Panc1 (cell line): ENCODE results near the gene USP11. TPM values are rescaled to one million over a fixed set of nuclear protein-coding genes. Genes with fewer than 3 reads are reported as not detected.
A peak's percentile ranks its signal among the peaks of the same experiment; 100 is the strongest.

Experiments
- ATAC-seq: fragments of 200-7000 bp; cut with Tn5 transposase; 2 replicates; pipeline ENCODE4 v1.9.1; 2020; ENCODE audit warnings: mild to moderate bottlenecking, moderate library complexity
- BruUV-seq: library from RNA; stranded (reverse); fragments of 400-500 nt; replicated peaks from 2 replicates; lab custom pipeline; 2021; lab: Mats Ljungman, UMichigan
- CTCF ChIA-PET: fragments of 300-600 bp; sonication (Branson Sonifier 250); formaldehyde crosslinking; loops from one replicate; lab custom pipeline; 2022; ENCODE audit warnings: antibody characterized with exemption; lab: Charles Lee
- POLR2A ChIA-PET: fragments of 300-600 bp; sonication (Branson Sonifier 250); formaldehyde crosslinking; loops from one replicate; lab custom pipeline; 2022; ENCODE audit warnings: antibody characterized with exemption; lab: Charles Lee
- DNase-seq: peaks from one replicate; pipeline ENCODE4 v3.0.0-alpha.2; 2010; ENCODE audit warnings: low read depth, low spot score
- H3K27ac ChIP-seq: 2 replicates; pipeline ENCODE4 v1.5.1; 2011; ENCODE audit warnings: mild to moderate bottlenecking, low read length, inconsistent platforms
- H3K27me3 ChIP-seq: fragments of 200-500 bp; sonication (Bioruptor generic); 2 replicates; pipeline ENCODE4 v1.6.0; 2014; ENCODE audit warnings: low read length, inconsistent platforms; ENCODE audit not compliant: control insufficient read depth, insufficient read depth
- H3K36me3 ChIP-seq: fragments of 200-500 bp; sonication (Bioruptor generic); 2 replicates; pipeline ENCODE4 v1.5.1; 2014; ENCODE audit warnings: inconsistent platforms, mild to moderate bottlenecking, low read length, moderate library complexity; ENCODE audit not compliant: control insufficient read depth, insufficient read depth
- H3K4me1 ChIP-seq: 2 replicates; pipeline ENCODE4 v1.5.1; 2011; ENCODE audit warnings: inconsistent platforms, mild to moderate bottlenecking, low read length, moderate library complexity; ENCODE audit not compliant: control insufficient read depth, insufficient read depth
- H3K4me3 ChIP-seq, 2 experiments: 2 replicates each; pipeline ENCODE4 v1.5.1; 2011 to 2012; ENCODE audit warnings: low read depth in 2 of 2, low read length in 2 of 2, mild to moderate bottlenecking in 2 of 2, inconsistent platforms in 1 of 2, moderate library complexity in 1 of 2
- H3K9me3 ChIP-seq: fragments of 200-500 bp; sonication (Bioruptor generic); 2 replicates; pipeline ENCODE4 v1.5.1; 2014; ENCODE audit warnings: low read depth, mild to moderate bottlenecking, inconsistent platforms, low read length, moderate library complexity; ENCODE audit not compliant: control insufficient read depth, insufficient read depth
- POLR2AphosphoS5 ChIP-seq: IDR thresholded peaks from 2 replicates; pipeline ENCODE4 v1.6.1; 2012; ENCODE audit warnings: mild to moderate bottlenecking, low read depth, low read length, moderate library complexity
- SIN3A ChIP-seq: IDR thresholded peaks from 2 replicates; pipeline ENCODE4 v1.6.1; 2012; ENCODE audit warnings: low read depth, mild to moderate bottlenecking, low read length, moderate library complexity, borderline replicate concordance; ENCODE audit not compliant: insufficient read depth
- TCF7L2 ChIP-seq: IDR thresholded peaks from 2 replicates; pipeline ENCODE4 v1.6.1; 2011; ENCODE audit warnings: mild to moderate bottlenecking, low read depth, low read length, inconsistent platforms
- in situ Hi-C: cut with HindIII; loops from 2 replicates; pipeline ENCODE4 v1.10.0; 2016; ENCODE audit warnings: low sequenced_read_pairs, low pct_unique_long_range_greater_than_20kb
- intact Hi-C: fragments of 100-400 bp; cut with micrococcal nuclease; formaldehyde crosslinking; loops from one replicate; pipeline ENCODE4 v1.10.0; 2022; ENCODE audit not compliant: unreplicated experiment
- total RNA-seq: library from RNA; stranded (reverse); gene quantifications from one replicate; pipeline ENCODE4 v1.2.1, GENCODE V29; 2021; ENCODE audit not compliant: unreplicated experiment
- TF ChIP-seq, protein P1 (sequence below), 2 experiments: IDR thresholded peaks; 2 replicates each; pipeline ENCODE4 v1.6.1; 2011 to 2012; ENCODE audit warnings: low read depth in 2 of 2, control low read depth in 1 of 2, low read length in 1 of 2, mild to moderate bottlenecking in 1 of 2, moderate library complexity in 1 of 2; ENCODE audit not compliant: insufficient read depth in 1 of 2
- TF ChIP-seq, protein P2 (sequence below): fragments of 450-650 bp; IDR thresholded peaks from 2 replicates; pipeline ENCODE4 v1.5.1; 2017; ENCODE audit warnings: mild to moderate bottlenecking

Gene USP11
- total RNA-seq, 1 experiment from 2014 or later, result 82.4 TPM

DNA sequence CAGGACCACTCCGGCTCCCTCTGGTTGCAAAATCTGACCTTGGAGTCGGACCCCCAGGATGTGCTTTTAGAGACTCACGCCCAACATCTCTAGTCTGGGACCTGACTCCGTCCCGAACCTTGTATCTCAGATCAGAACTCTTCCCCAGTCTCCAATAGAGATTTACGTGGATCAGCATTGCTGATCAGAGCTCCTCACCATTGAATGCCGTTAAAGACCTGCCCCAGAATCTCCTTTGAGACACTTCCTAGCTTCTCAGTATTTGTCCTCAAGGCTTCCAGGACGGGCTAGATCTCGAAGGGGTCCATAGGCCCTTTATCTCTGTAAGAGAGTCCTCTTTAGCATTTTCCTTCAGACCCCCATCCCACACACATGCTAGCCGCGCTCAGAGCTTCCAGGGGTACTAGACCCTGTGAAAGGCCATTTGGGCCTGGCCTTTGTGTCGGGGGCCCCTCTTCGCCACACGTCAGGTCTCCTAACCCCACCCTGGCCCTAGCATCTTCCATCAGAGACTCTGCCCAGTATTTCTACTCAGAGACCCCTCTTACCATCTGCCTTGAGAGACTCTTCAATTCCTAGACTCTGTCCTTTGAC, 38.5 kb upstream of the USP11 start:
- H3K27ac ChIP-seq, result peak overlapping the region; percentile 94
- peak; percentile 8; the same call in 1 of the 2 replicates for TF ChIP-seq POLR2AphosphoS5
- TF ChIP-seq, protein P1, sequence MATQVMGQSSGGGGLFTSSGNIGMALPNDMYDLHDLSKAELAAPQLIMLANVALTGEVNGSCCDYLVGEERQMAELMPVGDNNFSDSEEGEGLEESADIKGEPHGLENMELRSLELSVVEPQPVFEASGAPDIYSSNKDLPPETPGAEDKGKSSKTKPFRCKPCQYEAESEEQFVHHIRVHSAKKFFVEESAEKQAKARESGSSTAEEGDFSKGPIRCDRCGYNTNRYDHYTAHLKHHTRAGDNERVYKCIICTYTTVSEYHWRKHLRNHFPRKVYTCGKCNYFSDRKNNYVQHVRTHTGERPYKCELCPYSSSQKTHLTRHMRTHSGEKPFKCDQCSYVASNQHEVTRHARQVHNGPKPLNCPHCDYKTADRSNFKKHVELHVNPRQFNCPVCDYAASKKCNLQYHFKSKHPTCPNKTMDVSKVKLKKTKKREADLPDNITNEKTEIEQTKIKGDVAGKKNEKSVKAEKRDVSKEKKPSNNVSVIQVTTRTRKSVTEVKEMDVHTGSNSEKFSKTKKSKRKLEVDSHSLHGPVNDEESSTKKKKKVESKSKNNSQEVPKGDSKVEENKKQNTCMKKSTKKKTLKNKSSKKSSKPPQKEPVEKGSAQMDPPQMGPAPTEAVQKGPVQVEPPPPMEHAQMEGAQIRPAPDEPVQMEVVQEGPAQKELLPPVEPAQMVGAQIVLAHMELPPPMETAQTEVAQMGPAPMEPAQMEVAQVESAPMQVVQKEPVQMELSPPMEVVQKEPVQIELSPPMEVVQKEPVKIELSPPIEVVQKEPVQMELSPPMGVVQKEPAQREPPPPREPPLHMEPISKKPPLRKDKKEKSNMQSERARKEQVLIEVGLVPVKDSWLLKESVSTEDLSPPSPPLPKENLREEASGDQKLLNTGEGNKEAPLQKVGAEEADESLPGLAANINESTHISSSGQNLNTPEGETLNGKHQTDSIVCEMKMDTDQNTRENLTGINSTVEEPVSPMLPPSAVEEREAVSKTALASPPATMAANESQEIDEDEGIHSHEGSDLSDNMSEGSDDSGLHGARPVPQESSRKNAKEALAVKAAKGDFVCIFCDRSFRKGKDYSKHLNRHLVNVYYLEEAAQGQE (IDR thresholded peaks at IDR 0.05; ENCODE audit: insufficient read depth in 1 of 2, low read depth in 2 of 2, low read length in 1 of 2), result no peak
- peak overlapping the region; percentile 86 to 96 for H3K4me3 ChIP-seq
- H3K9me3 ChIP-seq, result no peaks in the 10 kb centered on the region
- no peaks in the 10 kb centered on the region for H3K27me3 ChIP-seq
- no peak for DNase-seq
- no peak for ATAC-seq
- ChIA-PET CTCF (no interaction called here), POLR2A (no interaction called here)
- TSS peak; percentile 81 for BruUV-seq
- intact Hi-C loops (loop anchor here (10.0 kb wide), 2 partner anchors 191 to 331 kb away; no protein-coding TSS in a partner anchor), in situ Hi-C loops (no loop called here)
- peaks cover 33% of the 10 kb centered on the region for H3K4me1 ChIP-seq
- H3K36me3 ChIP-seq, result peaks cover 8% of the 10 kb centered on the region

DNA sequence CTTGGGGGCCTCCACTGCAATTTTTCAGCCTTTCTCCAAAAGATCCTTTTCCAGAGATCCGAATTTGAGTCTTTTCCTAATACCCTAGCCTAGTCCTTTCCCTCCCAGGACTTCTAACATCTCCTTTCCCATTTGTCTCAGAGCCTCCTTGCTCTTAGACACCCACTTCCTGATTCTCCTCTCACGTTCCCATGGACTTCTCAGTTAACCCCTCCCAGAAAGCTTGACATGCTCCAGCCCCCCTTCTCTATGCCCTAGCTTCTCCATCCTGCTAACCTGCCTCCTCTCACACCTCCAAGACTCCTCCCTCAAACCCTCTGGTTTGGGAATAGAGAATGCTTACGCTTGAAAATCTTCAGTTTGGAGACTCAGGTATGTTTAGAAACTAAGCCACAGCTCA, 36.7 kb upstream of the USP11 start:
- H3K27ac ChIP-seq, result peak overlapping the region; percentile 68
- intact Hi-C loops, result loop anchor here (10.0 kb wide), 2 partner anchors 189 to 329 kb away; no protein-coding TSS in a partner anchor
- H3K9me3 ChIP-seq, result no peaks in the 10 kb centered on the region
- no peak for DNase-seq
- H3K4me3 ChIP-seq, result peak overlapping the region; percentile 10 to 14
- POLR2A ChIA-PET, result no interaction called here
- peaks cover 33% of the 10 kb centered on the region for H3K4me1 ChIP-seq
- ATAC-seq, result no peak
- TF ChIP-seq SIN3A (no peak), POLR2AphosphoS5 (no peak), TCF7L2 (no peak)
- TF ChIP-seq, protein P2, sequence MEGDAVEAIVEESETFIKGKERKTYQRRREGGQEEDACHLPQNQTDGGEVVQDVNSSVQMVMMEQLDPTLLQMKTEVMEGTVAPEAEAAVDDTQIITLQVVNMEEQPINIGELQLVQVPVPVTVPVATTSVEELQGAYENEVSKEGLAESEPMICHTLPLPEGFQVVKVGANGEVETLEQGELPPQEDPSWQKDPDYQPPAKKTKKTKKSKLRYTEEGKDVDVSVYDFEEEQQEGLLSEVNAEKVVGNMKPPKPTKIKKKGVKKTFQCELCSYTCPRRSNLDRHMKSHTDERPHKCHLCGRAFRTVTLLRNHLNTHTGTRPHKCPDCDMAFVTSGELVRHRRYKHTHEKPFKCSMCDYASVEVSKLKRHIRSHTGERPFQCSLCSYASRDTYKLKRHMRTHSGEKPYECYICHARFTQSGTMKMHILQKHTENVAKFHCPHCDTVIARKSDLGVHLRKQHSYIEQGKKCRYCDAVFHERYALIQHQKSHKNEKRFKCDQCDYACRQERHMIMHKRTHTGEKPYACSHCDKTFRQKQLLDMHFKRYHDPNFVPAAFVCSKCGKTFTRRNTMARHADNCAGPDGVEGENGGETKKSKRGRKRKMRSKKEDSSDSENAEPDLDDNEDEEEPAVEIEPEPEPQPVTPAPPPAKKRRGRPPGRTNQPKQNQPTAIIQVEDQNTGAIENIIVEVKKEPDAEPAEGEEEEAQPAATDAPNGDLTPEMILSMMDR, result no peak
- TF ChIP-seq, protein P1 (IDR thresholded peaks at IDR 0.05; ENCODE audit: insufficient read depth in 1 of 2, low read depth in 2 of 2, low read length in 1 of 2), result no peak
- CTCF ChIA-PET, result no interaction called here
- in situ Hi-C loops, result no loop called here
- no peaks in the 10 kb centered on the region for H3K27me3 ChIP-seq
- peaks cover 10% of the 10 kb centered on the region for H3K36me3 ChIP-seq
- BruUV-seq, result no TSS peak
